HEK293T (cell line): ENCODE results near the gene ODF4.

ENCODE experiments used
- ARNT ChIP-seq: fragments of 450-650 bp; IDR thresholded peaks from 2 replicates; pipeline ENCODE4 v1.6.1; 2017; ENCODE audit warnings: mild to moderate bottlenecking
- BHLHE40 ChIP-seq: fragments of 450-650 bp; IDR thresholded peaks from 2 replicates; pipeline ENCODE4 v1.6.1; 2016; ENCODE audit warnings: mild to moderate bottlenecking, moderate library complexity, borderline replicate concordance
- CTBP1 ChIP-seq: fragments of 450-650 bp; IDR thresholded peaks from 2 replicates; pipeline ENCODE4 v1.6.1; 2016; ENCODE audit warnings: borderline replicate concordance
- ELF4 ChIP-seq: fragments of 450-650 bp; IDR thresholded peaks from 2 replicates; pipeline ENCODE4 v1.6.1; 2017; ENCODE audit warnings: antibody characterized with exemption
- FOXA1 ChIP-seq: fragments of 450-650 bp; IDR thresholded peaks from 2 replicates; pipeline ENCODE4 v1.6.1; 2016; ENCODE audit warnings: mild to moderate bottlenecking
- FOXK2 ChIP-seq: fragments of 450-650 bp; IDR thresholded peaks from 2 replicates; pipeline ENCODE4 v1.6.1; 2016; ENCODE audit warnings: mild to moderate bottlenecking
- FOXM1 ChIP-seq: fragments of 450-650 bp; IDR thresholded peaks from 2 replicates; pipeline ENCODE4 v1.6.1; 2017; ENCODE audit warnings: mild to moderate bottlenecking, borderline replicate concordance
- HDGF ChIP-seq: fragments of 450-650 bp; IDR thresholded peaks from 2 replicates; pipeline ENCODE4 v1.6.1; 2017; ENCODE audit warnings: antibody characterized with exemption, borderline replicate concordance
- LEF1 ChIP-seq: fragments of 450-650 bp; IDR thresholded peaks from 2 replicates; pipeline ENCODE4 v1.6.1; 2017; ENCODE audit warnings: mild to moderate bottlenecking, borderline replicate concordance
- PKNOX1 ChIP-seq: fragments of 450-650 bp; IDR thresholded peaks from 2 replicates; pipeline ENCODE4 v1.6.1; 2016
- SP1 ChIP-seq: fragments of 450-650 bp; IDR thresholded peaks from 2 replicates; pipeline ENCODE4 v1.6.1; 2017
- SUZ12 ChIP-seq: fragments of 450-650 bp; IDR thresholded peaks from 2 replicates; pipeline ENCODE4 v1.6.1; 2016; ENCODE audit warnings: mild to moderate bottlenecking
- ZNF384 ChIP-seq: fragments of 450-650 bp; IDR thresholded peaks from 2 replicates; pipeline ENCODE4 v1.6.1; 2016

- TF ChIP-seq HDGF, result no peak
- TF ChIP-seq SUZ12, result no peak
- TF ChIP-seq FOXM1, result no peak
- no peak for TF ChIP-seq FOXK2
- TF ChIP-seq SP1, result no peak
- TF ChIP-seq PKNOX1, result no peak
- no peak for TF ChIP-seq ZNF384
- no peak for TF ChIP-seq CTBP1
- no peak for TF ChIP-seq LEF1
- no peak for TF ChIP-seq FOXA1
- TF ChIP-seq ARNT, result no peak
- TF ChIP-seq ELF4, result no peak
- TF ChIP-seq BHLHE40, result no peak
Measured at GRCh38 chr17:8354236-8354635, 14.6 kb downstream of the ODF4 start.
